ENCODE measurements around the gene MPP4. TPM values are rescaled to one million over a fixed set of nuclear protein-coding genes. Genes with fewer than 3 reads are reported as not detected.

Gene MPP4, protein sequence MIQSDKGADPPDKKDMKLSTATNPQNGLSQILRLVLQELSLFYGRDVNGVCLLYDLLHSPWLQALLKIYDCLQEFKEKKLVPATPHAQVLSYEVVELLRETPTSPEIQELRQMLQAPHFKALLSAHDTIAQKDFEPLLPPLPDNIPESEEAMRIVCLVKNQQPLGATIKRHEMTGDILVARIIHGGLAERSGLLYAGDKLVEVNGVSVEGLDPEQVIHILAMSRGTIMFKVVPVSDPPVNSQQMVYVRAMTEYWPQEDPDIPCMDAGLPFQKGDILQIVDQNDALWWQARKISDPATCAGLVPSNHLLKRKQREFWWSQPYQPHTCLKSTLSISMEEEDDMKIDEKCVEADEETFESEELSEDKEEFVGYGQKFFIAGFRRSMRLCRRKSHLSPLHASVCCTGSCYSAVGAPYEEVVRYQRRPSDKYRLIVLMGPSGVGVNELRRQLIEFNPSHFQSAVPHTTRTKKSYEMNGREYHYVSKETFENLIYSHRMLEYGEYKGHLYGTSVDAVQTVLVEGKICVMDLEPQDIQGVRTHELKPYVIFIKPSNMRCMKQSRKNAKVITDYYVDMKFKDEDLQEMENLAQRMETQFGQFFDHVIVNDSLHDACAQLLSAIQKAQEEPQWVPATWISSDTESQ
- total RNA-seq = 2.2 and 6.2 TPM in 2 replicates

DNA sequence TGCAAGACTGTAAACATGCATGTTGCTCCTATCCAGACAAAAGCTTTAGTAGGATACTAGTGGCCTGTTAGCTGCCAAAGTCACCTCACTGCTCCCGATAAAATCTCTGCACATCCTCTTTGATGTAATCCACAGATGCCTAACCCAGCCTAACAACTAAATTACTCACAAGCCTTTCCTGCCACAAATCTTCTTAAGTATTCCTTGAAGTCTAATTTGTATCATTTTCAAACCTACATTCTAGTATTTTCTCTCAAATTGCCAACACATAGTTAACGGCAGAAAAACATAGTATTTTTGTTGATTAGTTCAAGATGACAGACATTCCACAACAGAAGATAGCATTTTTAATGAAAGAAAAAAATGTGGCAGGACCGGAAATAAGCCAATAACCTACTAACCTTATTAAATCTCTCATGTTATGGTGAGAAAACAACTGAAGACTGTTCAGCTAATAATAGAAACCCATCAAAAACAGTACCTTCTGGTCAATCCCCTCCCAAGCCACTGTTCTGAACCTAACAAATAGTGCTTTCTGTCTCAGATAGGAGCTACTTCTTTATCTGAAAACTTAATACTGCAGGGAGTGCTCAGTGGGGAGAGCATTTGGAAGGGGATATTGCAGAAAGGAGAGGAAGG is at the start of gene MPP4:
TSS of gene MPP4 (minus strand) at position 57 of the 639 bp plus-strand sequence. CDS start 4,690 bp downstream, outside the sequence.

GRCh38 chr2:201643216-201643890 is 55.1 kb downstream of the MPP4 start, which contains the start of gene TMEM237:
Gene TMEM237, minus strand, starts transcription at chr2:201643503. Its CDS starts 103 bp downstream, at chr2:201643400.

Other genes starting within 250 kb of the MPP4 start
- 74.8 and 86.6 TPM in 2 replicates for gene TRAK2, start 247.2 kb downstream of the MPP4 start, total RNA-seq
- gene STRADB, start 246.9 kb downstream of the MPP4 start, total RNA-seq = 37.7 and 39.4 TPM in 2 replicates
- gene TMEM237, start 55.1 kb downstream of the MPP4 start, total RNA-seq = 41.0 and 41.1 TPM in 2 replicates
- gene ALS2, start 82.3 kb upstream of the MPP4 start, total RNA-seq = 30.4 and 35.4 TPM in 2 replicates
- 0.52 and 1.5 TPM in 2 replicates for gene CDK15, start 107.9 kb upstream of the MPP4 start, total RNA-seq